ENCODE results near the gene BID.

DNA sequence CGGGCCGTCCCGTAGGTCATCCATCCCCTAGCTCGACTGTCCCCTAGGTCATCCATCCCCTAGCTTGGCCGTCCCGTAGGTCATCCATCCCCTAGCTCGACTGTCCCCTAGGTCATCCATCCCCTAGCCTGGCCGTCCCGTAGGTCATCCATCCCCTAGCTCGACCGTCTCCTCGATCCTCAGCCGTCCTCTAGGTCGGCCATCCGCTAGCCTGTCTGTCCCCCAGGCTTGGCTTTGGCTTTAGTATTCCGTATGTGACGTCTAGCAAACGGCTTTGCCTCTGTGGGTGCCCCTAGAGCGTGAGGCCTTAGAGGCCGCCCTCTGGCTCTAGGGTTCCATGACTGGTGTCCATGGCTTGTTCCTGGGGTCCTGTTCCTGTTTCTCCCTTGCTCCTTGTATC, 40.6 kb upstream of the BID start:
- no peak for TF ChIP-seq TCF7 (CRISPR knock-in tag; IDR thresholded peaks at IDR 0.05; ENCODE audit: low read depth)
- TF ChIP-seq, protein P1, sequence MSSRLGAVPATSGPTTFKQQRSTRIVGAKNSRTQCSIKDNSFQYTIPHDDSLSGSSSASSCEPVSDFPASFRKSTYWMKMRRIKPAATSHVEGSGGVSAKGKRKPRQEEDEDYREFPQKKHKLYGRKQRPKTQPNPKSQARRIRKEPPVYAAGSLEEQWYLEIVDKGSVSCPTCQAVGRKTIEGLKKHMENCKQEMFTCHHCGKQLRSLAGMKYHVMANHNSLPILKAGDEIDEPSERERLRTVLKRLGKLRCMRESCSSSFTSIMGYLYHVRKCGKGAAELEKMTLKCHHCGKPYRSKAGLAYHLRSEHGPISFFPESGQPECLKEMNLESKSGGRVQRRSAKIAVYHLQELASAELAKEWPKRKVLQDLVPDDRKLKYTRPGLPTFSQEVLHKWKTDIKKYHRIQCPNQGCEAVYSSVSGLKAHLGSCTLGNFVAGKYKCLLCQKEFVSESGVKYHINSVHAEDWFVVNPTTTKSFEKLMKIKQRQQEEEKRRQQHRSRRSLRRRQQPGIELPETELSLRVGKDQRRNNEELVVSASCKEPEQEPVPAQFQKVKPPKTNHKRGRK (CRISPR knock-in tag; IDR thresholded peaks at IDR 0.05; ENCODE audit: borderline replicate concordance), result no peak
- no peak for TF ChIP-seq ELF4 (CRISPR knock-in tag; IDR thresholded peaks at IDR 0.05; ENCODE audit: low read depth)
- TF ChIP-seq SP1 (CRISPR knock-in tag; conservative IDR thresholded peaks at IDR 0.05), result no peak
- TF ChIP-seq, protein P2, sequence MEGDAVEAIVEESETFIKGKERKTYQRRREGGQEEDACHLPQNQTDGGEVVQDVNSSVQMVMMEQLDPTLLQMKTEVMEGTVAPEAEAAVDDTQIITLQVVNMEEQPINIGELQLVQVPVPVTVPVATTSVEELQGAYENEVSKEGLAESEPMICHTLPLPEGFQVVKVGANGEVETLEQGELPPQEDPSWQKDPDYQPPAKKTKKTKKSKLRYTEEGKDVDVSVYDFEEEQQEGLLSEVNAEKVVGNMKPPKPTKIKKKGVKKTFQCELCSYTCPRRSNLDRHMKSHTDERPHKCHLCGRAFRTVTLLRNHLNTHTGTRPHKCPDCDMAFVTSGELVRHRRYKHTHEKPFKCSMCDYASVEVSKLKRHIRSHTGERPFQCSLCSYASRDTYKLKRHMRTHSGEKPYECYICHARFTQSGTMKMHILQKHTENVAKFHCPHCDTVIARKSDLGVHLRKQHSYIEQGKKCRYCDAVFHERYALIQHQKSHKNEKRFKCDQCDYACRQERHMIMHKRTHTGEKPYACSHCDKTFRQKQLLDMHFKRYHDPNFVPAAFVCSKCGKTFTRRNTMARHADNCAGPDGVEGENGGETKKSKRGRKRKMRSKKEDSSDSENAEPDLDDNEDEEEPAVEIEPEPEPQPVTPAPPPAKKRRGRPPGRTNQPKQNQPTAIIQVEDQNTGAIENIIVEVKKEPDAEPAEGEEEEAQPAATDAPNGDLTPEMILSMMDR (IDR thresholded peaks at IDR 0.05), result no peak
- TF ChIP-seq ZNF232 (CRISPR knock-in tag; IDR thresholded peaks at IDR 0.05), result no peak
- no peak for TF ChIP-seq TP53 (CRISPR knock-in tag; IDR thresholded peaks at IDR 0.05)
- TF ChIP-seq, protein P3, sequence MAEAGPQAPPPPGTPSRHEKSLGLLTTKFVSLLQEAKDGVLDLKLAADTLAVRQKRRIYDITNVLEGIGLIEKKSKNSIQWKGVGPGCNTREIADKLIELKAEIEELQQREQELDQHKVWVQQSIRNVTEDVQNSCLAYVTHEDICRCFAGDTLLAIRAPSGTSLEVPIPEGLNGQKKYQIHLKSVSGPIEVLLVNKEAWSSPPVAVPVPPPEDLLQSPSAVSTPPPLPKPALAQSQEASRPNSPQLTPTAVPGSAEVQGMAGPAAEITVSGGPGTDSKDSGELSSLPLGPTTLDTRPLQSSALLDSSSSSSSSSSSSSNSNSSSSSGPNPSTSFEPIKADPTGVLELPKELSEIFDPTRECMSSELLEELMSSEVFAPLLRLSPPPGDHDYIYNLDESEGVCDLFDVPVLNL (CRISPR knock-in tag; IDR thresholded peaks at IDR 0.05; ENCODE audit: borderline replicate concordance, low read depth), result no peak

All from WTC11 (cell line).